ENCODE measurements around the gene RAB6D.
A peak's percentile ranks its signal among the peaks of the same experiment; 100 is the strongest.
"Not testable (repeated sequence)": the region's sequence is repeated elsewhere in the genome, so short reads cannot be mapped to it uniquely, and the experiment has no call there.

RAB6D gene

DNA sequence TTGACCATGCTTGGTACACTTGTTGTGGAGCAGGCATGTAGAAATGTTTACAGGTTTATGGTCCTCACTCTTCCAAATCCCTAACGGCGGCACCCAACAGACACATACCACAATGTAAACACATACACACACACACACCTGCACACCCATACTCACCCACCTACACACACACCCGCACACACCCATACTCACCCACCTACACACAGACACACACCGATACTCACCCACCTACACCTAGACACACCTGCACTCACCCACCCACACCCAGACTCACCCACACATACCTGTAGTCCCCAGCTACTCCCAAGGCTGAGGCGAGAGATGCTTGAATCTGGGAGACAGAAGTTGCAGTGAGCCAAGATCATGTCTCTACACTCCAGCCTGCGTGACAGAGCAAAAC, 1.5 kb upstream of the RAB6D start:
- no peak for DNase-seq

DNA sequence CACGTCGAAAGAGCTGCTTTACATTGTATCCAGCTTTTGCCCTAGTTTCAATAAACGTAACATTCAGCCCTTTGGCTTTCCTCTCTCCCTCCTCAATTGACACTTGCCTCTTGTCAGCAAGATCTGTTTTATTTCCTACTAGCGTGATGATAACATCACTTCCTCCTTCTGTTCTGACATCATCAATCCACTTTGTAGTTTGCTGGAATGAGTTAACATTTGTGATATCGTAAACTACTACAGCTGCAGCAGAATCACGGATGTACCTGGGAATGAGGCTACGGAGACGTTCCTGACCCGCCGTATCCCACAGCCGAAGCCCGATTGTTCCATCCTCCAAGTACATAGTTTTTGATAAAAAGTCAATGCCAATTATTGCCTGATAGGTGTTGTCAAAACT, 755 bp downstream of the RAB6D start:
- not testable (repeated sequence) for DNase-seq

DNA sequence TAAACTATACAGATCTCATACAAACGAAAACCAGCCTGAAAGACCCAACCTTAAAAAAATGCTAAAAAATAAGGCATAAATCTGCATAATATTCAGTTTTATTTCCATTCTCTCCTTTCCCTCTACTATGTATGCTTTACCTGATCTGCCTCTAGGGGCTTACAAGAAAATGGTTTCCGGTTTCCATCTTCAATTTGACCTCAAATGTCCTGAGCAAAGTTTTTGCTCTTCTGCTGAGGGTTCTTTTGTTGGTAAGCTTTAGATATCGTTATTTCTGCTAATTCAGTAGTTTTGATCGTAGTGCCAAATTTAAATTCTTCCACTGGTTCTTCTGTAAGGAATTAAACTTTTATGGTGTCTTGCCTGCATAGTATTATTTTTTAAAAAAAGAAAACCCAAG, 2.2 kb downstream of the RAB6D start:
- DNase-seq: not testable (repeated sequence)

DNA sequence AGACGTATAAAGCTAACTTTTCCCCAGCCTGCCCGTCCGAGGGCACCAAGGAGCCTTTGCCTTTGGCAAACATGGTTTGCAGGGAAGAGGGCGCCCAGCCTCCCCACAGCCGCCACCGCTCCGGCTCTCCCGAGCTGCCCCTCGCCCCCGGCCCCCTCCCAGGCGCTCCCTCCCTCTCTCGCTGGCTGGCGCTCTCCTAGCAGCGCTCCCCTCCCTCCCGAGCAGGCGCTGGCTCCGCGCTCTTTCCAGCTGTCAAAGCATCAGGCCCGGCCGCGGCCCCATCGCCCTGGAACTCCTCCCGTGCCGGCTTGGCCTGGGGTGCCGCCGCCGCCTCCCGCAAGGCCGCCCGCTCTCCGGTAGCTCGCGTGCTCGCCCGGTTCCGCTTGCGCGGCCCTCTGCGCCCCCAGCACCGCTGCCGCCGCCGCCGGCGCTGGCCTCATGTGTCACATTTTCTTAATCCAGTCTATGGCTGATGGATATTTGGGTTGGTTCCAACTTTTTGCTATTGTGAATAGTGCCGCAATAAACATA, 10.7 kb downstream of the RAB6D start:
- DNase-seq: not testable (repeated sequence)

DNA sequence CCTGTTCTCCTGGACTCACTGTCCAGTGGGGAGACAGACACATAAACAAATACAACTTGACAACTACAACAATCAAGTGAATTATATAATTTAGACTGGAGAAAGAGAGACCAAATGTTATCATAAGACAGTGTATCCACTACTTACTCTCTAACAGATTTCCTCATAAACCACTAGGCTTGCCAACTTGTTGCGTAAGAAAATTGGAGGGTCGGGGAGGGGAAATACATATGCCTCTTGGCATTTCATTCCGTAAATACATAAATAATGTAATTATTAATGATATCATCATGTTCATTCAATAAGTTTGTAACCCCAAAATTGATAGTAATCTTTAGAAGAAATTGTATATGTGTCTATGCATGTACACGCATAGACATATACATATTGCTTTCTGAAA, 14.9 kb downstream of the RAB6D start:
- no peak for DNase-seq

DNA sequence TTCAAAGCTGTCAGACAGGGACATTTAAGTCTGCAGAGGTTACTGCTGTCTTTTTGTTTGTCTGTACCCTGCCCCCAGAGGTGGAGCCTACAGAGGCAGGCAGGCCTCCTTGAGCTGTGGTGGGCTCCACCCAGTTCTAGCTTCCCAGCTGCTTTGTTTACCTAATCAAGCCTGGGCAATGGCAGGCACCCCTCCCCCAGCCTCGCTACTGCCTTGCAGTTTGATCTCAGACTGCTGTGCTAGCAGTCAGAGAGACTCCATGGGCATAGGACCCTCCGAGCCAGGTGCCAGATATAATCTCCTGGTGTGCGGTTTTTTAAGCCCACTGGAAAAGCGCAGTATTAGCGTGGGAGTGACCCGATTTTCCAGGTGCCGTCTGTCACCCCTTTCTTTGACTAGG, 16.9 kb downstream of the RAB6D start:
- DNase-seq: not testable (repeated sequence)

DNA sequence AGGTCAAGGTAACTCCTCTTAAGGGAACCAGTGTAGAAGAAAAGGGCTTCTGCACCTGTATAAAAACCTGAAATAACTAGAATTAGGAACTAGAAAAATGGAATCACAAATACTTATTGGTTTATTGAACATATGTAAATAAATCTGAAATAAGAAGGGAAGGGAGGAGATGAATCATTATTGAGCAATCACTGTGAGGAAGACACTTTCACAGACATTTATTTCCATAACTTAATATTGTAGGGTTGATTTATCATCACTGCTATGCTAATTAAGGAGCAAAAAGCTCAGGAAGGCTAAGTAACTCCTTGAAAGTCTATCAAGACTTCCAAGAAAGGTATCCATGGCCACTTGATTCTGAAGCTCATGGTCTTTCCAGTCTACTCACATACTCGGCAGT, 24.7 kb downstream of the RAB6D start:
- not testable (repeated sequence) for DNase-seq

DNA sequence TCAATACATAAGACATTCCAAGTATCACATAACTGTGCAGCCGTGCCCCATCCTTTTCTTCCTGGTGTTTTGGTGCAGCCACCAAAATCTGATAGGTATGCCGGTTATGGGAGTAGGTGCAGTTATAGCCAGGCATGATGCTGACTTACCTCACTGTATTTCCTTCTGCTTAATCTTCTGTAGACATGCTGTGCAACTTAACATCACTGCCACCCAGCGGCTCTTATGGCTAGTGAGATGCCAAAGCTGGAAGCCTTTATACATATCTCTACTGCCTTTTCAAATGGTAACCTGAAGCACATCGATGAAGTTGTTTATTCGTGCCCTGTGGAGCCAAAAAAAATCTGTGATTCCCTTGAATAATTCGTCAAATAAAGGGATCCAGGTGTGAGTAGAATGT, 28.6 kb downstream of the RAB6D start:
- DNase-seq: peak; percentile 13

DNA sequence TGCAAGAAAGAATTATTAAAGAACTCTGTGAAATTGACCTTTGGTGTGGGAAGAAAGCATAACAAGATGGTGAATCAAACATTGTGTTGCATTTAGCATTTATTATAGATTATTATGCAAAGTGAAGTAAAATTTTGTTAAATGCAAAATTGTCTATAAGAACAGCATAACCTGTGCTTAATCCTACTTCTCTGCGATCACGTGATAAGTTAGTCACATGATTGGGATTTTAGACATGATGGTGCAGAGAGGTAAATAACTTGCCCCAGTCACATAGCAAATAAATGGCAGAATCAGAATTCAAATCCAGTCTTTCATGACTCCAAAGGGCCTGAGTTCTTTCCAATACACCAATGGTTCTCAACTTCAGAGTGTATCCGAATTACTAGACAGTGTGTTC, 31.3 kb downstream of the RAB6D start:
- DNase-seq: not testable (repeated sequence)

DNA sequence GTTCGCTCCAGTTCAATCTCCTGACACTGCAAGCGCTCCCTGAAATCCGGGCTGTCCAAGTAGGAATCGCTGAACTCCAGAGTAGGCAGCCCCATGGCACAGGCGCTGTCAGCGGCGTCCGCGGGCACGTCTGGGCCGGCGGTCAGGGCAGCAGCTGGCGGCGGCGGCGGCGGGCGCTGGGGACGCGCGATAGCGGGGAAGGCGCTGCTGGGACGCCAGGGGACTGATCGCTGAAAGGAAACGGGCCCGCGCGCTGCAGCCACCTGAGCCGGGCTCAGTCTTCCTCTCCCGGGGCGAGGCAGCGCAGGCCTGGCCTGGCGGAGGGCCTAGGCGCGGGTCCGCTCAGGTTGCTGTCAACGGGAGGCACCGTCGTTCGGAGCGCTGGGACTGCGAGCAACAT, 33.0 kb downstream of the RAB6D start:
- not testable (repeated sequence) for DNase-seq

DNA sequence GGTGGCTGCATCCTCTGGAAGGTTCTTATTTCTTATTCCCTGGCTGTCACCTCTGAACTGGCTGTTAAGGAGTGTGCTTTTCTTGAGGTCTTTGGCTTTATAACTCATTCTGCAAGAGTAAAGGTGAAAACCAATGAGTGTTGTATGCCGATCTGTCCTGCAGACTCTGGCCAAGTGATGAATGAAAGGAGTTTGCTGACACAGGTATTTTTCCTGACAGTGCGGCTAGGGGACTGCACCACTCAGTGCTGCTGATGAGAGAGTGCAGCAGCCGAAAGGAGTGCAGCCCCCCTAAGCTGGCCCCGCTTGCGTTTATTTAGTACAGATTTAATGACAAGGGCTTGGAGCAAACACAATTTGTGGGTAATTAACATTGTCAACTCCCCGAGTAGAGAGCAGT, 41.8 kb downstream of the RAB6D start:
- no peak for DNase-seq

DNA sequence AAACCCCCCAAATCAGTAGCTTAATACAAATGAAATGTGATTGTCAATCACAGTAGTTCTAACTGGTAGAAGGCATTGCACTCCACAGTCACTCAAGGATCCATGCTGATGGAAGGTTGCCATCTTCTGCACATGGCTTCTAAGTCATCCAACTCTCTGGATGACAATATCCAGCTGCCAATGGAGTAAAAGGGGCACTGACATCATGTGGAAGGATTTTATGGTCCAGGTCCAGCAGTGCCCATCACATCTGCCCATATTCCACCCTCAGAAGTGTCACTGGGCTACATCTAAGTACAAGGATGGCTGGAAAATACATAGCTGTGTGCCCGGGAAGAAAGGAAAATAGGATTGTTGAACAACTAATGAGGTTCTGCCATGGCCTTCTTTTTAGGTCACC, 42.6 kb downstream of the RAB6D start:
- DNase-seq: not testable (repeated sequence)

DNA sequence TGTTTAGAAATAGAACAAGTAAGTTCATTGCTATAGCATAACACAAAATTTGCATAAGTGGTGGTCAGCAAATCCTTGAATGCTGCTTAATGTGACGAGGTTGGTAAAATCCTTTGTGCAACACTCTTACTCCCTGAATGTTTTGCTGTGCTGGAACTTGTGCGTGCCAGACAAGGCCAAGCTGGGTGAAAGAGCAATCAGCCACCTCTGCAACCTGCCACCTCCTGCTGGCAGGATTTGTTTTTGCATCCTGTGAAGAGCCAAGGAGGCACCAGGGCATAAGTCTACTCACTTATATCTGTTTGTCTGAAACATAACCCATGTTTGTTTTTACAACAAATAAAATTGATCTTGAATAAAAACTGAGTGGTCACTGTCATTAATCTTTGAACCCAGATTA, 53.0 kb downstream of the RAB6D start:
- not testable (repeated sequence) for DNase-seq
